HG02852 (cell line): ENCODE results near the gene ABHD5.

Experiments
- ATAC-seq: cut with Tn5 transposase; IDR thresholded peaks from one replicate; pipeline ENCODE4 v1.9.1; 2021; ENCODE audit warnings: mild to moderate bottlenecking, moderate library complexity; ENCODE audit not compliant: unreplicated experiment

ABHD5 gene

GRCh38 chr3:43773273-43774094 is 82.7 kb downstream of the ABHD5 start:
- no peak for ATAC-seq

- ATAC-seq: no peak
Observed at GRCh38 chr3:43774799-43775198, 84.1 kb downstream of the ABHD5 start.

- no peak for ATAC-seq
Observed at GRCh38 chr3:43776101-43776500, 85.4 kb downstream of the ABHD5 start.

DNA sequence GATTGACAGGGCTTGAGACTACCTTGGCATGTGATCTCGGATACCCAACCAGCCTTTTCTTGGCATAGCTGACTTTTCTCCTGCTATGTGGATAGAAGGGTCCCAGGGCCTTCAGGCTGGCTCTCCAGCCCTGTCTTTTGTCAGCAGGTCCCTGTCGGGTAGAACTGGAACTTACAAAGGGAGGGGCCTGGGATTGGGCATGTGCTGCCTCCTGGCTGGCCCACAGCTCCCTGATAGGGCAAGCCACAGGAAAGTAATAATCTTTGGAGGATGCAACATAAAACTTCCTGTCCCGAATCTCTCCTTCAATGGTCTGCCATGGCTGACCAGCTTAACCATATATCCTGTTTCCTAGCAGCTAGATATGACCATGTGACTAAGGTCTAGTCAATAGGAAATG is 89.1 kb downstream of the ABHD5 start:
- ATAC-seq: no peak

DNA sequence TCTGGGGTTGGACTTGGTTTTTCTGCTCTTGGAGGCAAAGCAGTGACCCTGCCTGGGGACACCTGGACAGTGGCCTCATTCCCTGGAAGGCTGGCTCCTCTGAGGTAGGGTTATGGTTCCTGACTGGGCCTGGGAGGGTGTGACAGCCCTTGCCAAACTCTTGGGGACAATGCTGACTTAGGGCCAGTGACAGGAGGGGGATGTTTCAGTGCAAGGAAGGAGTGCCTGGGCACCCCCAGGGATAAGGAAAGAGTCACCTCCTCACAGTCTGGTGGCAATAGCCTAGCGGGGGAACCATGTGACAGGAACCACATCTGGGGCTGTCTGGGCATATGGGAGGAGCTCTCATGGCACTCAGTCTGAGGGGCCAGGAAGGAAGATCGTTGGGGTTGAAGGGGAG is 91.8 kb downstream of the ABHD5 start:
- no peak for ATAC-seq
